ENCODE results near the gene DPEP2.

GRCh38 chr16:67941469-67942199 is 57.6 kb downstream of the DPEP2 start:
- TF ChIP-seq EZH2 (IDR thresholded peaks at IDR 0.05; ENCODE audit: borderline replicate concordance, low read length) (no peak), CTCF (conservative IDR thresholded peaks at IDR 0.05 in 1 of 2, IDR thresholded peaks at IDR 0.05 in 1 of 2; ENCODE audit: extremely low read depth in 1 of 2, insufficient read depth in 1 of 2, low read depth in 1 of 2, low read length in 2 of 2) (no peak)

Data from mammary epithelial cell (primary cell).